Sigmoid colon (tissue), 7 donors: Measurements from ENCODE around the gene SLC5A11. TPM values are rescaled to one million over a fixed set of nuclear protein-coding genes. Genes with fewer than 3 reads are reported as not detected.

ENCODE experiments used
- DNase-seq: peaks from one replicate; pipeline ENCODE4 v3.0.0-alpha.2; 2019
- H3K27ac ChIP-seq, 4 donors: fragments of 200-600 bp; sonication (generic); one replicate each; pipeline ENCODE4 v1.5.1; 2016 to 2019; ENCODE audit warnings: mild to moderate bottlenecking in 1 of 4
- H3K27me3 ChIP-seq, 3 donors: fragments of 200-600 bp; sonication (generic); one replicate each; pipeline ENCODE4 v1.5.1; 2019; ENCODE audit warnings: mild to moderate bottlenecking in 1 of 3
- H3K36me3 ChIP-seq, 4 donors: fragments of 200-600 bp; sonication (generic); one replicate each; pipeline ENCODE4 v1.5.1; 2016 to 2019
- H3K4me1 ChIP-seq, 4 donors: fragments of 200-600 bp; sonication (generic); one replicate each; pipeline ENCODE4 v1.5.1; 2017 to 2019
- H3K4me3 ChIP-seq, 4 donors: fragments of 200-600 bp; sonication (generic); one replicate each; pipeline ENCODE4 v1.5.1; 2017 to 2019; ENCODE audit warnings: mild to moderate bottlenecking in 2 of 4, moderate library complexity in 1 of 4
- H3K9me3 ChIP-seq, 4 donors: fragments of 200-600 bp in 3 of 4; sonication (generic) in 3 of 4; one replicate each; pipeline versions ENCODE4 v1.5.1 to v1.6.1; 2013 to 2019
- CTCF ChIP-seq, 4 experiments: fragments of 450-650 bp in 3 of 4; fragments of 200-600 bp in 1 of 4; IDR thresholded peaks; one replicate each; pipeline ENCODE4 v1.5.1; 2016 to 2019; ENCODE audit warnings: antibody characterized with exemption in 4 of 4, mild to moderate bottlenecking in 3 of 4, moderate library complexity in 2 of 4
- EP300 ChIP-seq, 4 donors: sonication (generic); formaldehyde crosslinking; IDR thresholded peaks; one replicate each; pipeline ENCODE4 v1.6.1; 2017; ENCODE audit warnings: antibody characterized with exemption in 4 of 4
- POLR2A ChIP-seq, 2 donors: fragments of 450-650 bp; IDR thresholded peaks; one replicate each; pipeline ENCODE4 v1.6.1; 2016; ENCODE audit warnings: antibody characterized with exemption in 2 of 2, mild to moderate bottlenecking in 2 of 2, moderate library complexity in 2 of 2
- POLR2AphosphoS5 ChIP-seq, 4 donors: sonication (generic); formaldehyde crosslinking; IDR thresholded peaks; one replicate each; pipeline ENCODE4 v1.6.1; 2017; ENCODE audit warnings: antibody characterized with exemption in 4 of 4
- WGBS, 2 donors: extraction: QIAGEN DNeasy Blood & Tissue Kit; methylation state at CpG; one replicate each; pipeline ENCODE4 v1.1.7; 2013; 5-methylcytosine and 5-hydroxymethylcytosine counted together
- intact Hi-C: fragments of 100-400 bp; cut with DNase I; formaldehyde crosslinking; loops from one replicate; pipeline ENCODE4 v1.15.1; 2023
- polyA plus RNA-seq, 3 donors: library from polyadenylated mRNA; stranded (reverse); fragments of 200-250 nt; gene quantifications; one replicate each; pipeline ENCODE4 v1.2.3, GENCODE V29; 2013
- total RNA-seq, 4 donors: library from RNA; depleted of rRNA; stranded (reverse); fragments of >200 nt; gene quantifications; one replicate each; pipeline ENCODE4 v1.1.0, GENCODE V29; 2016
- donor health status: healthy with polysubstance abuse.
- donor health status: Bipolar disorder and iron deficiency.
- donor health status: healthy.

The SLC5A11 gene
- total RNA-seq (under 1 TPM in 1 of 4 donors, not detected in 3; 0.14 TPM), polyA plus RNA-seq (1 to 10 TPM in 1 of 3 donors, under 1 TPM in 1, not detected in 1; 0.19 to 1.2 TPM)

DNA sequence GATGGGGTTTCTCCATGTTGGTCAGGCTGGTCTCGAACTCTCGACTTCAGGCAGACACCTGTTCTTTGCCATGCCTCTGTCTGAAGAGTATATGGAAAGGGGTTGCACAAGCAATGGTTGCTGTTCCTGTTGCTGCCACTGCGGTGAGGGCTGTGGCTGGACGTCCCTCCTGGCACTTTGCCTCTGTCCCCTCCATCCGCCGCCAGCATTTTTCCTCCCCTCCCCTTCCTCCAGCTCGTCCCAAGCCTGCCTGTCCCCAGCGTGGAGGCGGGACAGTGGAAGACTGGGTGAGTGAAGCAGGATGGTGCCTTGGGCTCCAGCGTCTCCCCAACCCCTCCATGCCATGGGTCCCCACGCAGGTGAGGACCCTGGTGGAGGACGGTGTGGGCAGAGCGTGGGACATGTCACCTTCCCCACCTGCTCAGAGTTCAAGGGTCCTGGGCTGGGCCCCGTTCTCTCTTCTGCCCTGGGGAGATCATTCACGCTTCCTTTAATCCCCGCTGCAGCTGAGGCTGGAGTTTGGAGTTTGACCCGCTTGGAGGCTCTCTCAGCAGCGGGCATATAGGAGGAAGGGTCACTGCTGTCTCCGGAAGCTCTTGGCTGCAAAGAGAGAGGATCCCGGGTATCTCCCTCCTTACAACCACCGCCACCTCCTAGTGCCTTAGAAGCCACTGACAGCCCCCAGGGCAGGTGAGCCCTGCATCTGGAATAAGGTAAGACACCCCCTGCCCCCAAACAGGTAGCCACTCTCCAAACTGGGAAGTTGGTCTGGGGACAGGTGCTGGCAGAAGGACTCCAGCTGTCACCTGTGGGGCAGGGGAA is at the start of gene SLC5A11:
SLC5A11 (plus strand) TSS at position 238 of the 822 bp plus-strand sequence. CDS start 12,681 bp downstream, outside the sequence.
- no peak within 1 kb of the TSS for H3K4me3 ChIP-seq
- no peaks in the 10 kb centered on the region for H3K9me3 ChIP-seq
- 34 to 66% methylated on average over 21 of the region's 21 CpGs for whole genome bisulfite sequencing, 2 donors
- H3K4me1 ChIP-seq = no peaks in the 10 kb centered on the region
- H3K27ac ChIP-seq = no peak within 1 kb of the TSS
- H3K27me3 ChIP-seq = no peaks in the 10 kb centered on the region
- DNase-seq = no peak
- intact Hi-C loops = no loop called here
- no peaks in the 10 kb centered on the region for H3K36me3 ChIP-seq
- TF ChIP-seq EP300 (IDR thresholded peaks at IDR 0.05) (no peak), POLR2AphosphoS5 (IDR thresholded peaks at IDR 0.05) (no peak), CTCF (IDR thresholded peaks at IDR 0.05) (no peak)

DNA sequence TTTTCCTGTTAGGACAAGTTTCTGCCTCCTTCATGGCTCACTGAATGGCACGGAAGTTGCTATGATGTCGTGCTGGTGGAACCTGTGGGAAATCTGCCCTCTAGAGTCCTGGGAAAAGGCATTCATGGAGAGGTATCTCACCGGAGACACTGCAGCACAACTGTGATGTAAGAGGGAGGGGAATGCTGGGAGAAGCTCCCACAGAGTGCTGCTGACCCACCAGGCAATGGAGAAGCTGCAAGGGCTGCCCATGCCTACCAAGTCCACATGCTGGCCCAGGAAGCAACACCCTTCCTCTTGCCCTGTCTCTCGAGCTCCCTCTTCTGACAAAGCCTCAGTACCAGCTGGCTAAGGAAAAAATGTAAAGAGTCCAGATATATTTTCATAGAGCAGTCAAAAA is 45.2 kb upstream of the SLC5A11 start:
- no peak for TF ChIP-seq POLR2AphosphoS5 (IDR thresholded peaks at IDR 0.05)
- TF ChIP-seq CTCF (IDR thresholded peaks at IDR 0.05) = no peak
- no peak for TF ChIP-seq POLR2A (IDR thresholded peaks at IDR 0.05)
- no peak for TF ChIP-seq EP300 (IDR thresholded peaks at IDR 0.05)
- H3K36me3 ChIP-seq = peaks cover 35 to 99% (median 61%) of the 10 kb centered on the region in 4 donors
- no peaks in the 10 kb centered on the region for H3K9me3 ChIP-seq
- H3K4me3 ChIP-seq = no peak overlapping the region
- H3K27me3 ChIP-seq = no peaks in the 10 kb centered on the region
- no peak overlapping the region for H3K27ac ChIP-seq
- no peak for DNase-seq
- no peaks in the 10 kb centered on the region for H3K4me1 ChIP-seq
- intact Hi-C loops = no loop called here
- WGBS, 2 donors = 85 to 91% methylated on average over 4 of the region's 4 CpGs

- intact Hi-C loops = no loop called here
- whole genome bisulfite sequencing, 2 donors = 95% methylated on average over 3 of the region's 3 CpGs
- no peaks in the 10 kb centered on the region for H3K9me3 ChIP-seq
- no peak for DNase-seq
- no peaks in the 10 kb centered on the region for H3K27me3 ChIP-seq
- H3K36me3 ChIP-seq = peaks cover 47 to 100% (median 72%) of the 10 kb centered on the region in 4 donors
- no peaks in the 10 kb centered on the region for H3K4me1 ChIP-seq
- no peak for TF ChIP-seq POLR2AphosphoS5 (IDR thresholded peaks at IDR 0.05)
- TF ChIP-seq EP300 (IDR thresholded peaks at IDR 0.05) = no peak
- no peak for TF ChIP-seq POLR2A (IDR thresholded peaks at IDR 0.05)
- no peak for TF ChIP-seq CTCF (IDR thresholded peaks at IDR 0.05)
- no peak overlapping the region for H3K27ac ChIP-seq
- no peak overlapping the region for H3K4me3 ChIP-seq
Measured at GRCh38 chr16:24801761-24802302, 43.9 kb upstream of the SLC5A11 start.

DNA sequence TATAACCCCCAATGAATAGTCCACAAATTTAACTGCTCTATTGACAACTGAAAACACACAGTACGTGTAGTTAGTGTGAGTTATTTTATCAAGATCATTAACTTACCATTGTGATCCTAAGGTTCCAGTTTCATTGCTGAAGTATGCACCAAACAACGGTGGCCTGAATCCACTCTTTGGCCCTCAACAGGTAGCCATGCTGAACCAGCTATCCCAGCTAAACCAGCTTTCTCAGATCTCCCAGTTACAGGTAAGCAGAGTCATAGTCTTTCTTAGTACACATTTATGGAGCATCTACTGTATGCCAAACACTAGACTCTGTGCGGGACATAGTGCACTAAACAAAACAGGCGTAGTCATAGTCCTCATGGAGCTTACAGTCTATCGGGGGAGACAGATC is 40.3 kb upstream of the SLC5A11 start:
- no peak overlapping the region for H3K4me3 ChIP-seq
- TF ChIP-seq POLR2AphosphoS5 (IDR thresholded peaks at IDR 0.05) (no peak), EP300 (IDR thresholded peaks at IDR 0.05) (no peak), POLR2A (IDR thresholded peaks at IDR 0.05) (no peak), CTCF (IDR thresholded peaks at IDR 0.05) (no peak)
- peaks cover 65 to 100% (median 72%) of the 10 kb centered on the region in 4 donors for H3K36me3 ChIP-seq
- intact Hi-C loops = no loop called here
- H3K4me1 ChIP-seq = peaks cover 0 to 4% (median under 1%) of the 10 kb centered on the region in 4 donors
- H3K27me3 ChIP-seq = no peaks in the 10 kb centered on the region
- no peak for DNase-seq
- H3K9me3 ChIP-seq = no peaks in the 10 kb centered on the region
- 92 to 95% methylated on average over 5 of the region's 5 CpGs for WGBS, 2 donors
- H3K27ac ChIP-seq = no peak overlapping the region
